IPS-15b (cell line): ENCODE data around the gene CDX1.

Experiments used
- H3K27me3 ChIP-seq: one replicate; pipeline ENCODE4 v1.6.1; 2013; ENCODE audit warnings: low read length; ENCODE audit not compliant: control insufficient read depth, insufficient read depth
- H3K36me3 ChIP-seq: one replicate; pipeline ENCODE4 v1.6.1; 2013; ENCODE audit warnings: low read length; ENCODE audit not compliant: control insufficient read depth, insufficient read depth
- H3K4me1 ChIP-seq: one replicate; pipeline ENCODE4 v1.6.1; 2013; ENCODE audit warnings: mild to moderate bottlenecking, low read length; ENCODE audit not compliant: control insufficient read depth, insufficient read depth
- H3K4me3 ChIP-seq: one replicate; pipeline ENCODE4 v1.5.1; 2013; ENCODE audit warnings: low read depth, low read length
- H3K9ac ChIP-seq: one replicate; pipeline ENCODE4 v1.6.1; 2013; ENCODE audit warnings: low read depth, mild to moderate bottlenecking, low read length
- H3K9me3 ChIP-seq: one replicate; pipeline ENCODE4 v1.6.1; 2013; ENCODE audit warnings: mild to moderate bottlenecking, low read length; ENCODE audit not compliant: control insufficient read depth, insufficient read depth

Gene CDX1

GRCh38 chr5:150133581-150134197 is 32.9 kb upstream of the CDX1 start:
- H3K27me3 ChIP-seq = peaks cover 47% of the 10 kb centered on the region
- no peaks in the 10 kb centered on the region for H3K36me3 ChIP-seq
- no peaks in the 10 kb centered on the region for H3K9me3 ChIP-seq
- peaks cover 12% of the 10 kb centered on the region for H3K4me1 ChIP-seq
- no peak overlapping the region for H3K4me3 ChIP-seq
- H3K9ac ChIP-seq = no peak overlapping the region

GRCh38 chr5:150134198-150134588 is 32.4 kb upstream of the CDX1 start:
- H3K9ac ChIP-seq = no peak overlapping the region

DNA sequence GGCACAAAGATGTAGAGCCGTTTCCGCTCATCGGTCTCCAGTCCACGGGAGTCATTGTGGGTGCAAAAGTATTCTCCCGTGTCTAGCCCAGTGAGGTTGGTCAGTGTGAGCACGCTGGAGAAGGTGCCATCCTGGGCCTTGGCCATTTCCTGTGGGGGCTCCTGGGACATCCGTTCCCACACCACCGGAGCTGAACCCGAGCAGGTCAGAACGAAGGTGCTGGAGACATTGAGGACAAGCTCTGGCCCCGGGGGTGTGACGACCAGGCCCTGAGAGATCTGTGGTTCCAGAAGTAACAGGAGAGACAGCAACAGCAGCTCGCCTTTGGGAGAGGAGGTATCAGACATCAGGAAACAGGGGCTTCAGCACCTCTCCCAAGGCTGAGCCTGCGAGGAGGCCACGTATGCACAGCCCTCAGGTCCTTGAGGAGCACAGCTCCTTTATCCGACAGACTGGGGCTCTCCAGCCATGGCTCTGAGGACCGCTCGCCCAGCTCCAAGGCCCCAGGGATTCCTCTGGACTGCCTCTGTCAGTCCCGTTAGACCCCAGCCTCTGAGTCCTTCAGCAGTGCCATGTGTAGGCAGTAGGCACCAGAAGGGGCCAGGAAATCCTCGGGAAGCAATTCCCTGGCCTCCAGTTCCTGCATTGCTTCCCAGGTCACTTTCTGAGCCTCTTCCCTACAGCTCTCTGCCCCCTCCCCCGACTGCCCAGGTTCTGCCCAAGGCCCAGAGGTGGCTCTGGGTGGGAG is 30.8 kb upstream of the CDX1 start:
- Histone ChIP-seq H3K4me1 (peaks cover 11% of the 10 kb centered on the region), H3K9ac (no peak overlapping the region), H3K27me3 (peaks cover 36% of the 10 kb centered on the region)

More at GRCh38 chr5:150134198-150134588, 32.4 kb upstream of the CDX1 start:
- no peak overlapping the region for H3K4me3 ChIP-seq
- no peaks in the 10 kb centered on the region for H3K36me3 ChIP-seq
- no peaks in the 10 kb centered on the region for H3K9me3 ChIP-seq
- H3K27me3 ChIP-seq = peaks cover 42% of the 10 kb centered on the region
- peaks cover 15% of the 10 kb centered on the region for H3K4me1 ChIP-seq

GRCh38 chr5:150136305-150137167 is 30.0 kb upstream of the CDX1 start:
- Histone ChIP-seq H3K4me1 (peaks cover 5% of the 10 kb centered on the region), H3K27me3 (peaks cover 31% of the 10 kb centered on the region), H3K4me3 (no peak overlapping the region), H3K9ac (no peak overlapping the region), H3K36me3 (no peaks in the 10 kb centered on the region), H3K9me3 (no peaks in the 10 kb centered on the region)

More for the DNA sequence above, 30.8 kb upstream of the CDX1 start:
- no peaks in the 10 kb centered on the region for H3K9me3 ChIP-seq
- H3K36me3 ChIP-seq = no peaks in the 10 kb centered on the region
- no peak overlapping the region for H3K4me3 ChIP-seq

DNA sequence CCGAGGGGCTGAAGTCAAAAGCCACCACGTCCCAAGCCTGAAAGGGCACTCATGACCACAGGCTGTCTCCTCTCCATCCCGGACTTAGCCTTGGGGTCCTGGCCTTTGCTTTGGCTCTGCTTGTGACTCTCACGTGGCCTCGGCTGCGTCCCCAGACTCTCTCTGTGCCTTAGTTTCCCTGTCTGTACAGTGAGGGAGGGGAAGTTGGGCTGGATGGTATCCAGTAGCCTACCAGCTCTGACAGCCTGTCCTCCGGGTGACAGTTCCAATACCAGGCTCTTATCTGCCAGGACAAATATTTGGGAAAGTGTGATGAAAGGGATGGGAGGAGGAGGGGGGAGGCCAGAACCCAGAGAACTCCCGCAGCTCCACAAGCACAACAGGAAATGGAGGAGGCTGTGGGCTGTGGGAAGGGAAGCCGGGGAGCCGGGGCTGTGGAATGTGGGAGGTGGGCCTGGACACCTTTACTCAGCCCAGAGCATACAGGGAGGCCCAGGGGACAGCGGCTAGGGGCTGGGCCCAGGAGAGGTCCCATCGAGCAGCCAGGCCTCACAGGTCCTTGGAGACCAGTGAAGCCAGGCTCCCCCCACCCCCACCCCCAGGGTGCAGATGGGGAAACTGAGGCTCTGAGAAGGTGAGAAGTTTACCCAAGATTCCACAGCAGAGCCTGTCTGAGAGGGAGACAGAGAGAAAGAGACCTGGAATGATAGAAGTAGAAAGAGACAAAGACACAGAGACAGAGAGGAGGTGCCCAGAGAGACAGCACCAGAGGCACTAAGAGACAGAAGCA is 29.2 kb upstream of the CDX1 start:
- no peaks in the 10 kb centered on the region for H3K9me3 ChIP-seq
- H3K36me3 ChIP-seq = no peaks in the 10 kb centered on the region
- peaks cover 24% of the 10 kb centered on the region for H3K27me3 ChIP-seq
- no peak overlapping the region for H3K4me3 ChIP-seq
- H3K9ac ChIP-seq = no peak overlapping the region
- H3K4me1 ChIP-seq = peaks cover 5% of the 10 kb centered on the region

DNA sequence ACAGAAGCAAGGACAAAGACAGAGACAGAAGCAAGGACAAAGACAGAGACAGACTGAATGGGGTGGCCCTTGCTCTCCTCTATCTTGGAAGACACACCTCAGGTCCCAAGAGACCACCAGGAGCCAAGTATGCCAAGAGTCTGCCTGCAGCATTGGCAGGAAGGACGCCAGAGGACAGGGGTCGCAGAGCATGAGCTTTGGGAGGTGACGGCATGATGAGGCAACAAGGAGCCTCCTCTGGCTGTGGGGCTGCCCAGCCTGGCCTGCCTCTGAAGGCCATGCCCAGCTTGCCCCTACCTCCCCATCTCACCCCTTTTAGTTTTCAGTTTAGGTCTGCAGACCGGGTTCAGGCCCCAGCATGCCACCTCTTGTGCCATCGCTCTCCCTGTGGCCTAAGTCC is 28.6 kb upstream of the CDX1 start:
- peaks cover 5% of the 10 kb centered on the region for H3K4me1 ChIP-seq
- H3K9ac ChIP-seq = no peak overlapping the region
- no peak overlapping the region for H3K4me3 ChIP-seq
- H3K36me3 ChIP-seq = no peaks in the 10 kb centered on the region
- H3K9me3 ChIP-seq = no peaks in the 10 kb centered on the region
- H3K27me3 ChIP-seq = peaks cover 21% of the 10 kb centered on the region

DNA sequence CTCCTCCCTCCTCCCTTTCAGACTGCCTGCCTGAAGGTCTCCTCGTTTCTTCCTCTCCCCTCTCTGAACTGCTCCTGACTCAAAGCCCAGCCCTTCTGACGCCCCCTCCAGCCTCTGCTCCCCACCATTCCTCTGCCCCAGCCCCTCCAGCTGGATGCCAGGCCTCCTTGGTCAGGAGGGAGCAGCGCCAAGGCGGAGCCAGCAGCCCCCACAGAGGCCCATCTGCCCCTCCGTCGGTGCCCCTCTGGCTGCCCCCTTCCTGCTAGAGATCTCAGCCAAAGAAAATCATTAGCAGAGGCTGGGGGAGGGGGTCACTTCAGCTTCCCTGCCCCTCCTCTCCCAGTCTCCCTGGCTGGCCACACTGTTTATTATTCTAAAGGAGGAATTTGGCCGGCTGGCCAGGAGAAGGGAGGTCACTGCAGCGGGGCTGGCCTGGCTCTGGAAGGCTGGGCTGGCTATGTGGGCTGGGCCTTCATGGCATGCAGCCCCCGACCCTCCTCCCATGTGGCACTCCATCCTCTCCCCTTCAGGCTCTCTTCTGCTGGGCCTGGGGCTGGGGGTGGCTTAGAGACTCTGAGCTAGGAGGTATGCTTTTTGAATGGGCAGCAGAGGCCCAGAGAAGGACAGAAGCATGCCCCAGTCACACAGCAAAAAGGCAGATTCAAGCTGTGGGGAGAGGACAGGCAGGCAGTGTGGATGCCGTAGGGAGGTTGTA is 27.9 kb upstream of the CDX1 start:
- Histone ChIP-seq H3K27me3 (peaks cover 17% of the 10 kb centered on the region), H3K4me3 (no peak overlapping the region), H3K9ac (no peak overlapping the region), H3K9me3 (no peaks in the 10 kb centered on the region), H3K4me1 (peaks cover 5% of the 10 kb centered on the region), H3K36me3 (no peaks in the 10 kb centered on the region)

- peaks cover 12% of the 10 kb centered on the region for H3K27me3 ChIP-seq
- H3K4me1 ChIP-seq = peaks cover 8% of the 10 kb centered on the region
- H3K9ac ChIP-seq = no peak overlapping the region
- H3K4me3 ChIP-seq = no peak overlapping the region
- H3K36me3 ChIP-seq = no peaks in the 10 kb centered on the region
- no peaks in the 10 kb centered on the region for H3K9me3 ChIP-seq
Measured at GRCh38 chr5:150139334-150139733, 27.2 kb upstream of the CDX1 start.

DNA sequence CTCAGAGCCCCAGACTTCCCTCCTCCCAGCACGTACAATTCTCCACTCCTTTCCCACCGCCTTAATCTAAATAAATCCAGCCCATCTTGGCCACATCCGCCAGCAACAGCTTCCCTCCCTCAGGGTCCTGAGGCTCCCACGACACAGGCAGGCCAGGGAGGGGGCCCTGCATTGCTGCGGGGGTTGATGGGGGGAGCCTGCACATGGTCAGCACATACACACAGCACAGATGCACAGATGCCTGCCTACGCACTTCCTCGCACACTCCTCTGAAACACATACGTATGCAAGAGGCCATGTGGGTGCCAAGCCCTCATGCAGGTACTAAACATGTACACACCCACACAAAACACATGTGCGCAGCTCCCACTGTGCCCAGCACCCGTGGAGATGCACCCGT is 25.7 kb upstream of the CDX1 start:
- no peak overlapping the region for H3K9ac ChIP-seq
- H3K36me3 ChIP-seq = no peaks in the 10 kb centered on the region
- no peaks in the 10 kb centered on the region for H3K9me3 ChIP-seq
- H3K4me1 ChIP-seq = peaks cover 8% of the 10 kb centered on the region
- H3K4me3 ChIP-seq = no peak overlapping the region
- no peaks in the 10 kb centered on the region for H3K27me3 ChIP-seq

- no peaks in the 10 kb centered on the region for H3K27me3 ChIP-seq
- no peak overlapping the region for H3K4me3 ChIP-seq
- peaks cover 8% of the 10 kb centered on the region for H3K4me1 ChIP-seq
- H3K36me3 ChIP-seq = no peaks in the 10 kb centered on the region
- H3K9ac ChIP-seq = no peak overlapping the region
- H3K9me3 ChIP-seq = no peaks in the 10 kb centered on the region
Measured at GRCh38 chr5:150141544-150142184, 24.9 kb upstream of the CDX1 start.
